ENCODE measurements around the gene COBL. TPM values are rescaled to one million over a fixed set of nuclear protein-coding genes. Genes with fewer than 3 reads are reported as not detected.

Gene COBL
- total and polyA plus RNA-seq, 8 donors = 7.4 to 32.0 (median 16.8) TPM

- peak; percentile 71 to 93 (median 86) for ATAC-seq
- intact Hi-C loops (cut with DNase I) = no loop called here
Measured at GRCh38 chr7:51121931-51122425, 194.6 kb downstream of the COBL start.

GRCh38 chr7:51121036-51121790, 195.4 kb downstream of the COBL start:
- Histone ChIP-seq H3K27me3 (no peaks in the 10 kb centered on the region), H3K36me3 (no peaks in the 10 kb centered on the region), H3K9me3 (no peaks in the 10 kb centered on the region), H3K4me3 (no peak overlapping the region), H3K4me1 (no peaks in the 10 kb centered on the region), H3K27ac (peak overlapping the region in 2 of 4 donors; percentile 39 to 51)
- intact Hi-C loops (cut with DNase I) = no loop called here
- ATAC-seq (no peak), DNase-seq (no peak), FAIRE-seq (no peak)
- no peak for TF ChIP-seq CTCF (IDR thresholded peaks at IDR 0.05)
- WGBS, 2 donors = 87% methylated on average over 5 of the region's 5 CpGs

More at GRCh38 chr7:51121931-51122425, 194.6 kb downstream of the COBL start:
- Histone ChIP-seq H3K27ac (peak overlapping the region in 3 of 4 donors; percentile 39 to 58 (median 51)), H3K27me3 (no peaks in the 10 kb centered on the region), H3K4me1 (no peaks in the 10 kb centered on the region), H3K4me3 (peak overlapping the region in 2 of 4 donors; percentile 13 to 26), H3K9me3 (no peaks in the 10 kb centered on the region), H3K36me3 (no peaks in the 10 kb centered on the region)
- no peak for FAIRE-seq
- peak in 5 of 6 donors; percentile 36 to 59 (median 39) for DNase-seq
- WGBS, 2 donors = 20 to 25% methylated on average over 9 of the region's 9 CpGs
- peak in 1 of 4 donors; percentile 13 for TF ChIP-seq CTCF (IDR thresholded peaks at IDR 0.05)

GRCh38 chr7:51118628-51119027, 198.0 kb downstream of the COBL start:
- Histone ChIP-seq H3K36me3 (no peaks in the 10 kb centered on the region), H3K4me3 (no peak overlapping the region), H3K9me3 (no peaks in the 10 kb centered on the region), H3K4me1 (no peaks in the 10 kb centered on the region), H3K27ac (peak overlapping the region in 1 of 4 donors; percentile 6), H3K27me3 (no peaks in the 10 kb centered on the region)
- WGBS, 2 donors = 90 to 92% methylated on average over 4 of the region's 4 CpGs
- FAIRE-seq (no peak), DNase-seq (no peak), ATAC-seq (no peak)
- no peak for TF ChIP-seq CTCF (IDR thresholded peaks at IDR 0.05)
- intact Hi-C loops (cut with DNase I) = no loop called here

GRCh38 chr7:51114501-51114900, 202.1 kb downstream of the COBL start:
- Histone ChIP-seq H3K4me3 (no peak overlapping the region), H3K27me3 (no peaks in the 10 kb centered on the region), H3K4me1 (no peaks in the 10 kb centered on the region), H3K9me3 (no peaks in the 10 kb centered on the region), H3K27ac (no peak overlapping the region), H3K36me3 (no peaks in the 10 kb centered on the region)
- intact Hi-C loops (cut with DNase I) = no loop called here
- TF ChIP-seq CTCF (IDR thresholded peaks at IDR 0.05) = no peak
- DNase-seq = no peak
- ATAC-seq = no peak
- FAIRE-seq = no peak
- WGBS, 2 donors = 76 to 82% methylated on average over 1 of the region's 1 CpG

GRCh38 chr7:51113962-51114361, 202.6 kb downstream of the COBL start:
- H3K4me1 ChIP-seq = no peaks in the 10 kb centered on the region
- no peak for FAIRE-seq
- H3K27me3 ChIP-seq = no peaks in the 10 kb centered on the region
- H3K9me3 ChIP-seq = no peaks in the 10 kb centered on the region
- WGBS, 2 donors = 92 to 93% methylated on average over 7 of the region's 7 CpGs
- DNase-seq = no peak
- no peak overlapping the region for H3K27ac ChIP-seq
- TF ChIP-seq CTCF (IDR thresholded peaks at IDR 0.05) = no peak
- H3K4me3 ChIP-seq = no peak overlapping the region
- ATAC-seq = no peak
- H3K36me3 ChIP-seq = no peaks in the 10 kb centered on the region
- intact Hi-C loops (cut with DNase I) = no loop called here
